HFF-Myc (cell line): ENCODE results near the gene KIAA0513.

Experiments
- DNase-seq: peaks from one replicate; pipeline ENCODE4 v3.0.0-alpha.2; 2011; ENCODE audit warnings: low read depth; ENCODE audit errors: extremely low read depth
- H3K4me3 ChIP-seq: replicated peaks from 2 replicates; pipeline ENCODE4 v1.5.1; 2011; ENCODE audit warnings: low read depth, mild to moderate bottlenecking, control low read depth, low read length
- CTCF ChIP-seq: IDR thresholded peaks from 2 replicates; pipeline ENCODE4 v1.5.1; 2012; ENCODE audit warnings: mild to moderate bottlenecking, low read depth, low read length, control low read depth; ENCODE audit errors: missing control alignments

KIAA0513 gene

GRCh38 chr16:85130705-85131028 is 103.1 kb downstream of the KIAA0513 start:
- DNase-seq: no peak
- H3K4me3 ChIP-seq: no peak overlapping the region
- no peak for TF ChIP-seq CTCF

GRCh38 chr16:85132456-85133289 is 105.1 kb downstream of the KIAA0513 start:
- H3K4me3 ChIP-seq: no peak overlapping the region
- DNase-seq: no peak
- no peak for TF ChIP-seq CTCF

GRCh38 chr16:85133290-85133599 is 105.7 kb downstream of the KIAA0513 start:
- TF ChIP-seq CTCF: no peak
- no peak for DNase-seq
- no peak overlapping the region for H3K4me3 ChIP-seq

- H3K4me3 ChIP-seq: no peak overlapping the region
- DNase-seq: no peak
- TF ChIP-seq CTCF: no peak
Measured at GRCh38 chr16:85134076-85134788, 106.6 kb downstream of the KIAA0513 start.

GRCh38 chr16:85134789-85135142 is 107.2 kb downstream of the KIAA0513 start:
- TF ChIP-seq CTCF: no peak
- H3K4me3 ChIP-seq: no peak overlapping the region
- no peak for DNase-seq

GRCh38 chr16:85136213-85136701 is 108.7 kb downstream of the KIAA0513 start:
- no peak for TF ChIP-seq CTCF
- no peak overlapping the region for H3K4me3 ChIP-seq
- DNase-seq: no peak
